ENCODE results near the gene C16orf92.

The C16orf92 gene, protein sequence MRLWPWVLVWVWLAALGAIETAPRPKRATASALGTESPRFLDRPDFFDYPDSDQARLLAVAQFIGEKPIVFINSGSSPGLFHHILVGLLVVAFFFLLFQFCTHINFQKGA
- 0 to 0.99 (median 0) reads per million in 17 experiments for total RNA-seq

DNA sequence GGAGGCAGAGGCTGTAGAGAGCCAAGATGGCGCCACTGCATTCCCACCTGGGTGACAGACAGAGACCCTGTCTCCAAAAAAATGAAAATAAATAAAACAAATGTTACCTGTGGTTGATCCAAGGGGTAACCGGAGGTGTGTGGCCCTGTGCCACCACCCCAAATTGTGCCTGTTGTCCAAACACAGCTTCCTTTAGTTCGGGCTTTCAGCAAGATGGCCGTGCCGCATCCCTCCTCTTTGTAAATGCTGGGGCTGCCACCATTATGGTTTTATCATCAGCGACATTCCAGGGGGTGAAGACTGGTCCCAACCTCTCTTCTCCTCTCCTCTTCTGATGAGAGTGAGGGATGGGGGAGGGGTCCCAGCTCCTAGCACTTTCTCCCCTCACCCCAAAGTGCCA, at the start of gene C16orf92:
TSS of gene C16orf92 (plus strand) at position 312 of the 400 bp plus-strand sequence. CDS start 143 bp downstream, outside the sequence.
- no peak for DNase-seq

DNA sequence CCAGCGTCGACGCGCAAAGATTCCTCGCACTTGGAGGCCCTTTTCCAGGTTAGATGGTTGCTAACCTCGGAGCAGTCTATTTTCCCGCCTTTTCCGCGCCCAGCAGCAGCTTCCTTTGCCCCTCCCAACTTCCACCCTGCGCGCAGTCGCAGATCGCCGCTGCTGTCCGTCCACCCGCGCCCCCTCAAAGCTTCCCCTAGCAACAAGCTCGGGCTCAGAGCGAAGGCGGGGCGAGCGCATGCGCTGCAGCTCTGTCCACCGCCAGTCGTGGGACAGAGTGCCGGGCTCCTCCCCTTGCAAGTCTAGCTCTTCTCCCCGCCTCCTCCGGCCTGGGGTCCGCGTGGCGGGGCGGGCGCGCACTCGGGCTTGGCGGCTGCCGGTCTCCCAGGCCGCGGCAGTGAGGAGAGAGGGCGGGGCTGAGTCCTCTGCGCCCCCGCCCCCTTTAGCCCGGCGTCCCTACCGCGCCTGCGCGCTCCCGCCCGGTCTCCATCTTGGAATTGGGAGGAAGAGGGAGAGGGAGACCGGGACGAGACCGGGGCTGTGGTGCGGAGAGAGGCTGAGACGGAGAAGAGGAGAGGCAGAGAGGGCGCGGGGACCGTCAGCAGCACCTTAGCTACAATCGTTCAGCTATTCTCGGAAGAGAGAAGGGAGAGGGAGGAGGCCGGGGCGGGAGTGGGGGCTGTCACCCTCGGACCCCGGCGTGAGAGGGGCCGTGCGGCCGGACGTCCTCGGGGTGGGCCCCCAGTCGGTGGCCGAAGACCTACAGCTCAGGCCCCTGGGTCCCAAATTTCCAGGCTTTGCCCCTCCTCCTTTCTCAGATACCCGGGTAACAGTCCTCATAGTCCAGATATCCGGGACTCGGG, 49.4 kb upstream of the C16orf92 start, which contains the start of gene TAOK2:
TSS of gene TAOK2 (plus strand) at position 485 of the 863 bp plus-strand sequence. CDS start 3,905 bp downstream, outside the sequence.
- peak; percentile 99 to 100 (median 99) for DNase-seq

DNA sequence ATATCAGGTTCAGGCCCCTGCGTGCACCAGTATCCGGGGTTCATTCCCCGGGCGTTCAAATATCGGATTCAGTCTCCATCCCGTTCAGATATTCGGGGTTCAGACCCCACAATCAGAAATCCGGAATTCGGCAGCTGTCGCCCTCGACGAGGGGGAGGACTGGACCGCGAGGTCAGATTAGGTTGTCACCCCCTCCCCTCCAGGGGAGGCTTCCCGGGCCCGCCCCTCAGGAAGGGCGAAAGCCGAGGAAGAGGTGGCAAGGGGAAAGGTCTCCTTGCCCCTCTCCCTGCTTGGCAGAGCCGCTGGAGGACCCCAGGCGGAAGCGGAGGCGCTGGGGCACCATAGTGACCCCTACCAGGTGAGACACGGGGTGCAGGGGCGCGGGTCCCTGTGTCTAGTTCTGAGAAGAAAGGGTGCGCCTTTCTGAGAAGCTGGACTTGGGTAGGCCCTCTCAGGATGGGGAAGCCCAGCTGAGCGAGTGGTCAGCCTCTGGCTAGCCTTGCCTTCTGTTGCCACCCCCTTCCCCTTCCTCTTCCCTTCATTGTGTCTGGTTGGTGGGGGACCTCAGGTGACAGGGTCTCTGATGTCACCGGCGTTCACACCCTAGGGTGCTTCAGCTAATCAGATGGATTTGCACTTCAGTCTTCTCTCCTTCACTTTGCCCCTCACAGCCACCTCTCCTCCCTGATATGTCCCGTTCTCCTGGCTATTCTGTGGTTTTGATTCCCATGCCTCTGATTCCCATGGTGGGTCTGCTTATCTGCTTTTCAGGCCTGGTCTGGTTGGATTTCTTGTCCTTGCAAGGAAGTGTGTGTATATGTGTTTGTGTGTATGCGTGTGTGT, 48.5 kb upstream of the C16orf92 start:
- peak; percentile 71 to 83 (median 77) for DNase-seq

DNA sequence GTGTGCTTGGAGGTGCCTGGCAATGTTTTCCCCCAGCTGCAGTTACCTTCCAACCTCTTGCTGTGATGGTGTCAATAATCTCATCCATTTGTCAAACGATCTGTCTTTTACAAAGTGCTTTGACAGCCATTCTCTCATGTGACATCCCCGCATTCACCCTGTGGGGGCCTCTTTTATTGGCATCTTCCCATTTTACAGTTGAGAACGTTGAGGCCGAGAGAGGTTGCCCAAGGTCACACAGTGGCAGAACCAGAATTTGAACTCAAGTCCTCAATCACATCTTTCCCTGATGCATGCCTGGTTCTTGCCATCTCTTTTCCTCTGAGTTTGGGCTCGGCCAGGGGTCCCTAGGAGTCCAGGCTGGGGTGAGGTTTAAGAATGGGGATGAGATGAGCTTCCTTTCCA, 47.9 kb upstream of the C16orf92 start:
- no peak for DNase-seq

DNA sequence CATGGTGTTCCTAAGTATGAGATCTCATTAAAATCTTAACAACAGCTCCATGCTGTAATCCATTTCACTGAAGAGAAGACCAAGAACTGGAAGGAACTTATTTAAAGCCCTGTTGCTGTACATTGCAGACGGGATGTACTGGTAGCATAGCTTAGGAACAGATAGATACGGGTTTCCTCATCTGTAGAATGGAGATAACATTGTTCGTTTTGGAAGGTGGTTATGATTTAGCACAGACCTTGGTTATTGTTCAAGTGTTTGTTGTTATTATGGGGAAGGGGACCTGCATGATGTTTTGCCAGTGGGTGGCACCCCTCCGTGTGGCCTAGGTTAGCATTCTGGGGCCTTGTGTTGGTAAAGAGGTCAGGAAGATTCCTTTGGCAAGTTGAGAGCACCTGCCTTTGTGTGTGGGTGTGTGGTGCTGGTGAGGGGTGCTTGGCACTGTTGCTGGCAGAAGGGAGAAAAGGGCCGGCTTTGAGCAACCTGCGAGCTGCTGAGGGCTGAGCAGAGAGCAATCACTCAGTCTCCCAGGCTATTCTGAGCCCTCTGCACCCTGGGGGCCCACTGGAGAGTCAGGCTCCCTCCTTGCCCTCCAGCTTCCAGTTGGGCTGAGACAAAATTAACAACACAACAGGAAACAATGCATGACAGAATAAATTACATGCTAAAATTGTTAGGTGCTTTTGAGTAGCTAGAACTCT, 47.0 kb upstream of the C16orf92 start:
- DNase-seq: no peak

DNA sequence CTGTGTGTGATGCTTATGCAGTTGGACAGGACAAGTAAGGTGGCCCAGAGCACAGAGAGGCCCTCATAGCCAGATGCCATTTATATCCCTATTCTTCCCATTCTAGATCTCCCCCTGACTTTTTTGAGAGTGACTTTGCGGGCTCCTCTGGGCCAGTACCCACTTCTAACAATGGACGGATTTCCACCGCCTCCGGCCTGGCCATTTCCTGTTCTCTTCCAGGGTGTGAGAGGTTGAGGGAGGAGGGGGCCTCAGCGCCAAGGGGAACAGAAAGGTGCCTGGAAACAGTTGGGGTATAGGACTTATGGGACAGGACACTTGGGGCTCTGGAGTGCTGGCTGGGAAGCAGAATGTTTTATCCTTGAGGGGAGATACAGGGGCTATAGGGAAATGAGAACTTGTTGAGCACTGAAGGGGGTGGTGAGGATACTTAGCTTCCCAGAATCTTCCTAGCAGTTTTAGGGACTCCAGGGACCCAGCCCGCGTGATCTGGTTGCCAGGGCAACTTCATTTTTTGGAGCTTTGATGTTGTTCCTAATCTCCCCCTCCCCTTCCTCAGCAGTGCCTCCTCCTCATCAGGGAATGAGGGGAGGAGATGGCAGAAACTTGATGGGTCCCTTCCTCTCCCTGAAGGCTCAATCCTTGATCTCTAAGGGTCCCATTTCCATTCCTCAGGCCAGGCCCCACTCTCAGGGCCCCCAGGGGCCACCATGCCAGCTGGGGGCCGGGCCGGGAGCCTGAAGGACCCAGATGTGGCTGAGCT, 45.8 kb upstream of the C16orf92 start:
- no peak for DNase-seq

DNA sequence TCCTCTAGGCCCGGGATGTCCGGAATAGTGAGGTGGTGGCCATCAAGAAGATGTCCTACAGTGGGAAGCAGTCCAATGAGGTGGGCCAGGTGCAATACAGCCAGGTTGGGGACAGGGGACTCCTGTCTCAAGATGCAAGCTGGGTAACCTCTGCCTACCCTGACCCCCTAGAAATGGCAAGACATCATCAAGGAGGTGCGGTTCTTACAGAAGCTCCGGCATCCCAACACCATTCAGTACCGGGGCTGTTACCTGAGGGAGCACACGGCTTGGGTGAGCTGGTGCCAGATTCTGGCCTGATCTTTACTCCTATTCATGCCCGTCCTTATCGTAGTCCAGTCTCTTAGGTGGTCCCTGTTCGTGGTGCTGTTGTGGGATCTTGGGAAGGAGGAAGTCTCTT, 44.9 kb upstream of the C16orf92 start:
- DNase-seq: no peak

DNA sequence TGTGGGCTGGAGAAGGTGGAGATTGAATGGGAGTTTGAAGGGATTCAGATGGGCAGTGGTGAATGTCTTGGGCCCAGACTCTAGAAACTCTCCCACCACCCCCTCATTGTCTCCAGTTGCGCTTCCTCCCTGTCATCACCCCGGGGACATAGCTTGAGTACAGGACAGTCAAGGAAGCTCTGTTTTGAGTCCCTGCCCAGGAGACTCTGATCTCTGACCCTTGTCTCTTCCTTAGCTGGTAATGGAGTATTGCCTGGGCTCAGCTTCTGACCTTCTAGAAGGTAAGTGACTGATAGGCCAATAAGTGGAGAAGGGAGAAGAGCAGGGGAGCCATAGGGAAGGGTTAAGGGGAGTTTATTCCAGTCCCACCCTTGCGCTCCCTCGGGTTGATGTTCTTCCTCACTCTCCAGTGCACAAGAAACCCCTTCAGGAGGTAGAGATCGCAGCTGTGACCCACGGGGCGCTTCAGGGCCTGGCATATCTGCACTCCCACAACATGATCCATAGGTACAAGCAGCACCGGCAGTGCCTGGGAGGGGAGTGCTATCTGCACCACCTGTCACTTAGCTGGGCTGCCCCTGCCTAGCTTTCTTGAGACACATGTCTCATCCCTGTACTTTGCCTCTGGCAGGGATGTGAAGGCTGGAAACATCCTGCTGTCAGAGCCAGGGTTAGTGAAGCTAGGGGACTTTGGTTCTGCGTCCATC, 44.3 kb upstream of the C16orf92 start:
- DNase-seq: no peak

DNA sequence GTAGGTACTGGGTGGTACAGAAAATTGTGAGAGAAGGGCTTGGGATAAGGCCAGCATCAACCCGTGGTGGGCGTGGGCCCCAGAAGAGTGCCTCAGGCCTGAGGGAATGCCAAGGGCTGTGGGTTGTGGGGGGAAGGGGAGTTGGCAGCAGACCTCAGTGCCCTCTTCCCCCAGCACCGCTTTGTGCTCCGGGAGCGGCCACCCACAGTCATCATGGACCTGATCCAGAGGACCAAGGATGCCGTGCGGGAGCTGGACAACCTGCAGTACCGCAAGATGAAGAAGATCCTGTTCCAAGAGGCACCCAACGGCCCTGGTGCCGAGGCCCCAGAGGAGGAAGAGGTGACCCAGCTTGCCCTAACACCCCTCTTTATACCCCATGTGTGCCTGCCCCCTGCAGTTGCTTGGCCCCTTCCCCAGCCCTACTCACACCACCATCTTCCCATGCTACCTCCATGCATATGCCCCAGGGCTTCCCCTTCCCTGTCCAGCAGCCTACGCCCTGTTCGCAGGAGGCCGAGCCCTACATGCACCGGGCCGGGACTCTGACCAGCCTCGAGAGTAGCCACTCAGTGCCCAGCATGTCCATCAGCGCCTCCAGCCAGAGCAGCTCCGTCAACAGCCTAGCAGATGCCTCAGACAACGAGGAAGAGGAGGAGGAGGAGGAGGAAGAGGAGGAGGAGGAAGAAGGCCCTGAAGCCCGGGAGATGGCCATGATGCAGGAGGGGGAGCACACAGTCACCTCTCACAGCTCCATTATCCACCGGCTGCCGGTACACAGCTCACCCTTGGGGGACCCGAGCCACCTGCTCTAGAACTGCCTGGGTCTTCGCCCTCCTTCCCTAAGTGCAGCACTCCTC, 40.2 kb upstream of the C16orf92 start:
- DNase-seq: no peak

DNA sequence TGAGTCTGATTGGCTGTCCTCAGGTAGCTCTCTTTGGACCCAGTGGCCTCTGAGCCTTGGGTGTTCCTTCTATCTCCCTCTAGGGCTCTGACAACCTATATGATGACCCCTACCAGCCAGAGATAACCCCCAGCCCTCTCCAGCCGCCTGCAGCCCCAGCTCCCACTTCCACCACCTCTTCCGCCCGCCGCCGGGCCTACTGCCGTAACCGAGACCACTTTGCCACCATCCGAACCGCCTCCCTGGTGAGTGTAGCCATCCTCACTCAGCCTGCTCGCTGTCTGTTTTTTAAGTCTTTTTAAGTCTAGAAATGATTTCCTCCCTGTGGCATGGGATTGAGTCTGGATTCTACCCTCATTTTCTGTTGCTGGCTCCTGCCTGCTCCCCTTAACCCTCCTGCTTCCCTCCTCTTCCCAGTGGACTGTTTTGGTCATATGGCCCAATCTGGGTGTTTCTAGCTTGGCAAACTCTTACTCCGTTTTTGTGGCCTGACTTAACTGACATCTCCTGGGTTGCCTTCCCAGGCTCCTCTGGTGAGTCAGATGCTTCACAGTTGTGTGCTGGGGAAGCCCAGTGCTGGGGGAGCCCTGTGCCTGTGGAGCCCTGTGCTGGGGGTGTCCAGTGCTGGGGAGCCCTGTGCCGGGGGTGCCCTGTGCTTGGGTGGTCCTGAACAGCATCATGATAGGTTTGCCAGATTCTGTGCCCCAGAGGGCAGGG, 39.4 kb upstream of the C16orf92 start:
- no peak for DNase-seq

DNA sequence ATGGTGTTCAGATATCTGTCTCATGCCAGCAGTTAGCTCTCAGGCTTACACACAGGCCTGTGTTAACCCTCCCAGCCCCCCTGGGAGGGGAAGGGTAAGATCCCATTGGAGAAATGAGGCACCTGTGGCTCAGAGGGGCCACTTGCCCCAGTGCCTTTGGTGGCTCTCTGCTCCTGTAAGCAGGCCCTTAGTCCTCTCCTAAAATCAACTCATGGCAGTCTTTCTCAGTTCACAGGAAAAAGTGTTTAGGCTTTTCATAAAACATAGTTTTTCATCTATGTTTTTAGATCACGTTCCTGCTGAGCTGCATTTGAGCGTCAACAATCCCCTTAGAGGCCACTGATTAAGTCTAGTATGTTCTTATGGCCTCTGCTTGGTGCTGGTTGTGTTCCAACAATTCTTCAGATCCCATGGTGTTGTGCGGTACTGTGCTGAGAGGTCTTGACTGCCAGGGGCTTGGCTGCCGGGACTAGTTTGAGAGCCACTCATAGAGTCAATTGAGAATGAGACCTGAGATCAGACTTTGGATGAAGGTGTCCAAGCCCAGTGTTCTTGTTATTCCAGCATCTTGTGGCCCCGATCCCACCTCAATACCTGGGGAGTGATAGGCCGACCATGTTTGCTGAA, 38.7 kb upstream of the C16orf92 start:
- DNase-seq: no peak

DNA sequence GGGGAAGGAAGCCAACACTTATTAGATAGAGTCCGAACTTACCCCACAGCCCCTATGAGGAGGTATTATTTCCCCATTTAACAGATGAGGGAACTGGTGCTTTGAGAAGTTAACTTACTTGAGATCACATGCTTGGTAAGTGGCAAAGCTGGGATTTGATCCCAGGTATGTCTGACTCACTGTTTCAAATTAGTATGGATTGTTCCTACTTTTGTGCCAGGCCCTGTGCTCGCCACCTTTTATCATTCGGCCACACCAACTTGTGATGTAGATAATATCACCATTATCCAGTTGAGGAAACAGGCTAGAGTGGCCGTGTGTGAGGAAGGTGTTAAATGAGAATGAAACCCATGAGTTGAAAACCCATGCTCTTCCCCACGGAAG, 38.2 kb upstream of the C16orf92 start:
- DNase-seq: no peak

DNA sequence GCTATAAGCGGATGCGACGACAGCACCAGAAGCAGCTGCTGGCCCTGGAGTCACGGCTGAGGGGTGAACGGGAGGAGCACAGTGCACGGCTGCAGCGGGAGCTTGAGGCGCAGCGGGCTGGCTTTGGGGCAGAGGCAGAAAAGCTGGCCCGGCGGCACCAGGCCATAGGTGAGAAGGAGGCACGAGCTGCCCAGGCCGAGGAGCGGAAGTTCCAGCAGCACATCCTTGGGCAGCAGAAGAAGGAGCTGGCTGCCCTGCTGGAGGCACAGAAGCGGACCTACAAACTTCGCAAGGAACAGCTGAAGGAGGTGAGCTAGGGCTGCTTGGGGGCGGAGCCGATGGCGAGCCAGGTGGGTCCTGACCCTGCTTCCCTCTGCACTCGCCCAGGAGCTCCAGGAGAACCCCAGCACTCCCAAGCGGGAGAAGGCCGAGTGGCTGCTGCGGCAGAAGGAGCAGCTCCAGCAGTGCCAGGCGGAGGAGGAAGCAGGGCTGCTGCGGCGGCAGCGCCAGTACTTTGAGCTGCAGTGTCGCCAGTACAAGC, 37.7 kb upstream of the C16orf92 start:
- no peak for DNase-seq

DNA sequence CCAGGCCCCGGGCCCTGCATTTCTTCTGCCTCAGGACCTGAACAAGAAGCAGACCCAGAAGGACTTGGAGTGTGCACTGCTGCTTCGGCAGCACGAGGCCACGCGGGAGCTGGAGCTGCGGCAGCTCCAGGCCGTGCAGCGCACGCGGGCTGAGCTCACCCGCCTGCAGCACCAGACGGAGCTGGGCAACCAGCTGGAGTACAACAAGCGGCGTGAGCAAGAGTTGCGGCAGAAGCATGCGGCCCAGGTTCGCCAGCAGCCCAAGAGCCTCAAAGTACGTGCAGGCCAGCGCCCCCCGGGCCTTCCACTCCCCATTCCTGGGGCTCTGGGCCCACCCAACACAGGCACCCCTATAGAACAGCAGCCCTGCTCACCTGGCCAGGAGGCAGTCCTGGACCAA, 36.8 kb upstream of the C16orf92 start:
- no peak for DNase-seq

DNA sequence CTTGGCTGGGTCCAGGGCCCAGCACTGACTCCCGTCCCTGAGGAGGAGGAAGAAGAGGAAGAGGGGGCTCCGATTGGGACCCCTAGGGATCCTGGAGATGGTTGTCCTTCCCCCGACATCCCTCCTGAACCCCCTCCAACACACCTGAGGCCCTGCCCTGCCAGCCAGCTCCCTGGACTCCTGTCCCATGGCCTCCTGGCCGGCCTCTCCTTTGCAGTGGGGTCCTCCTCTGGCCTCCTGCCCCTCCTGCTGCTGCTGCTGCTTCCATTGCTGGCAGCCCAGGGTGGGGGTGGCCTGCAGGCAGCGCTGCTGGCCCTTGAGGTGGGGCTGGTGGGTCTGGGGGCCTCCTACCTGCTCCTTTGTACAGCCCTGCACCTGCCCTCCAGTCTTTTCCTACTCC, 36.1 kb upstream of the C16orf92 start:
- DNase-seq: no peak

DNA sequence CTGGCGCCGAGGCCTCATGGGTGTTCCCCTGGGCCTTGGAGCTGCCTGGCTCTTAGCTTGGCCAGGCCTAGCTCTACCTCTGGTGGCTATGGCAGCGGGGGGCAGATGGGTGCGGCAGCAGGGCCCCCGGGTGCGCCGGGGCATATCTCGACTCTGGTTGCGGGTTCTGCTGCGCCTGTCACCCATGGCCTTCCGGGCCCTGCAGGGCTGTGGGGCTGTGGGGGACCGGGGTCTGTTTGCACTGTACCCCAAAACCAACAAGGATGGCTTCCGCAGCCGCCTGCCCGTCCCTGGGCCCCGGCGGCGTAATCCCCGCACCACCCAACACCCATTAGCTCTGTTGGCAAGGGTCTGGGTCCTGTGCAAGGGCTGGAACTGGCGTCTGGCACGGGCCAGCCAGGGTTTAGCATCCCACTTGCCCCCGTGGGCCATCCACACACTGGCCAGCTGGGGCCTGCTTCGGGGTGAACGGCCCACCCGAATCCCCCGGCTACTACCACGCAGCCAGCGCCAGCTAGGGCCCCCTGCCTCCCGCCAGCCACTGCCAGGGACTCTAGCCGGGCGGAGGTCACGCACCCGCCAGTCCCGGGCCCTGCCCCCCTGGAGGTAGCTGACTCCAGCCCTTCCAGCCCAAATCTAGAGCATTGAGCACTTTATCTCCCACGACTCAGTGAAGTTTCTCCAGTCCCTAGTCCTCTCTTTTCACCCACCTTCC, 35.5 kb upstream of the C16orf92 start:
- DNase-seq: no peak

DNA sequence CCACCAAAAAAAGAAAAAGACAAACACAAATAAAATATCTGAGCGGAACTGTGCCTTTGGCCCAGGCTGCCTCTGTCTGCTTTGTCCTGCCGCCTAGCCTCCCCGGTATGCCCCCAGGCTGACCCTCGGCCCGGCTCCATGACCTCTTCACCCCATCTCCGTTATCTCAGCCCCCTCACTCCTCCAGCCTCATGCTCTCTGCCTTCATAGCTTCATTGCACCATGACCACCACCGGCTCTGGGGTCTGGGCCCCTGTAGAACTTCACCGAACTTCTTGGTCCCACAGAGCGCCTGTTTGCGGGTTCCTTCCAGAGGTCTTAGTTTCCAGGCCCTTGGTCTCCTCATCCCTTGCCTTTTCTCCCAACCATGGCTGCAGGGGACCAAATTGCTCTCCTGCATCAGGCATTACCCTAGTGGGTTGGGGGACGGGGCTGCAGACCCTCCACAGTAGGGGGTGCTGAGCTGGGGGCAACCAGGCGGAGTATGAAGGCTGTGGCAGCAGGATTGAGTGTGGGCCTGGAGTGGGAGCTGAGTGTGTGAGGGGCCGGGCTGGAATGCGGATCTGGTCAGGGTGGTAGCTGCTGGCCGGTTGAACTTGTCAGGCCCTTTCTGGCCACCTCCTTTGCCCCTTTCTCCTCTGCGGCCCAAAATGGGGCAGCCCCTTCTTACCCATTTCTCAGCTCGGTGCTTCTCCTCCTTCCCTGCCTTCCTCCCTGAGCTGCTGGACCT, 34.5 kb upstream of the C16orf92 start:
- DNase-seq: no peak

Data from suppressor macrophage (primary cell).